Hematopoietic multipotent progenitor cell treated with erythropoietin and hydrocortisone succinate and interleukin-3 and kit ligand, for 8 days (in vitro differentiated cells): Measurements from ENCODE around the gene CNTN5.

Experiments
- DNase-seq: peaks from one replicate; pipeline ENCODE4 v3.0.0-alpha.2; 2015

The CNTN5 gene

DNA sequence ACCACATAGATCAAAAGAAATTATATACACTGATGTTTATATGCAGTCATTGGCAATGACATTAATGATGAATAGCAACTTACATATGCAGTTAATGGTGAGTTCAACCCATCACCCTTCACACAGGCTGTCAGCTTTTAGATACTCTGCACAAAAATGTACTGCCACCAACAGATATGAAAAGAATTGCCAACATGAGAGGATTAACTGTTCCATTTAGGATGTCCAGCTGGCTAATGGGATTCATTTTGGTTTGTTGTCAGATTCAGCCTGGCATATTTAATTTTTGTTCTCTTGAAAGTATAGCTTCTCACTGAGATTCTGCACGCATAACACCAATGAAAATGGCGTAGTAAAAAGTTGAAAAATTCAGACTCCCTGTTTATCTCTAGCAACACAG lies 1112.4 kb downstream of the CNTN5 start:
- DNase-seq, result no peak

DNA sequence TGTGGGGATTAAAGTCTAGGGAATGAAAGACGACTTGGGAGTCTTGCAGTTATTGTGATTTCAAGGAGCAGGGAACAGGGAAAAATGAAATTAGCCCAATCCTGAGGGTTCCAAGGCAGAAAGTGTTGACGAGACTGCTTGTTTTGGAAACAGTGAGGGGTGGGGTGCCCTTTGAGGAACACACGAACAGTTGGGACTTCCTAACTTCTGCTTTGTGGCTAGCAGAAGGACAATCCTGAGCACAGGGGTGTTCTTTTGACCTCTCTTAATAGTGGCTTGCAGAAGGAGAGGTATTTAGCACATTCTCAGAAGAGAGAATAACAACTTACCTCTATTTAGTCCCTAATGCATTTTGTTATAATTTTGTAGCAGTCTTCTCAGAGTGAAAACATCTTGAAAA lies 1120.5 kb downstream of the CNTN5 start:
- no peak for DNase-seq

DNA sequence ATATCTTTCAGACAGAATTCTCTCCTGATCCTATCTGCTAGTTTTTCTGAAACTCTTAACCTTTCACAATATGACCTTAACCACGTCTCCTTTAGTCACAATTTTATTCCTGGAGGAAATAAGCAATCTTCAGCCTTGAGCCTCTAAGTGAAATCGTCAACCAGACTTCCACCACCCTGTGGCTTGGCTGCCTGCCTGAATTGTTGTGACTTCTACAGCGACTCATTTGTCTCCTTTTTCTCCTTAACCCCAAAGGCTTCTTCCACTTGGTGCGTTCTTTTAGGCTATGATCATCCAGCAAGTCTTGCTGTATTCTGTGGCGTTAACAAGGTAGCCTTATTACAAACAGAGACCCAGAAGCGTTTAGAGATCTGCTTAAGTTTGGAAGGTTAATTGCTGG lies 1131.2 kb downstream of the CNTN5 start:
- no peak for DNase-seq

DNA sequence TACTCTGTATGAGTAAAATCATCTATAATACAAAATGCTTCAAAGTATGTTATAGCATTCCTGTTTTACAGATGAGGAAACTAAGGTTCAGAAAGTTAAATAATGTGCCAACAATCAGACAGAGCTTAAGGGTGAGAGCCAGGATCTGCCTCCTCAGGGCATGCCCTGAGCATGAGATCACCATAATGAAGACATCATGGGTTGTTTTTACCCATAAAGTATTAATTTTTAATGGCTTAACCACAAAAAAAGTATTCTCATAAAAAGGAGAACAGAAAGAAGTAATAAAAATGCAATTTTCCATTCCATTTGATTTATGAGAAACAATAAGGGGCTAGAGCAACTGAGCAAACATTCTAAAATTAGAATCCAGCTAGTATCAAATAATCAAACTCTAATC lies 1132.0 kb downstream of the CNTN5 start:
- DNase-seq, result no peak

DNA sequence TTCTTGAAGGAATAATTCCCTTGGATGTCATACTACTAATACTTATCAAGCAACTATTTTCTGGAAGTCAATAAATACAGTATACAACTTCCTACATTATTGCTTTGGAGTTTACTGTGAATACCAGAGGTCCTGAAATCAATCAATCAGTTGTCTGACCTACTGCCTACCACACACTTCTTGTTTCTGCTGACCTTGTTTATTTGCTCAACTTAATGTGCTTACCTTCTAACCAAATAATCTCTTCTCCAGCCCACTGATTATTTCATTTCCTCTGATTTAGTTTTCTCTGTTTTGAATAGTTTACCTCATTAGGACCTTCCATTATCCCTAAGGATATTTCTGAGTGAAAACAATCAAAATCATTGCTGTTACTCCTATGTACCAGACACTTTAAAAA lies 1142.7 kb downstream of the CNTN5 start:
- no peak for DNase-seq

DNA sequence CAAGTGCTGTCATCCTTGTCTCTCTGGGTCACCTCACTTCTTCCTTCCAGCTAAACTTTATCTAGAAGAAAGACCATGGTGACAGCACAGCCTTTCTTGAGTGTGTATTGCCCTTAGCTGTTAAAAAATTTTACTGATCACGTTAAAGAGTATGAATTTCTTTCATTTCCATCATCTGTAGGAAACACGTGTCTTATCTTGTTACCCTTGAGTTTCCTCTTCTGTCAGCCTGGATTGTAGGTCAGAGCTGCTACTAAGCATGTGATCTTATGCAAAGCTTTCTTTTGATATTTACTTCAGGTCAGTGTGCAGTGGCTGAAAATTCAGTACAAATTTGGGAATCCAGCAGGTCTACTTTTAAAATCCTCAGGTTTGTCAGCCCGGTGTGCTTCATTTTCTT lies 1154.1 kb downstream of the CNTN5 start:
- DNase-seq, result no peak

DNA sequence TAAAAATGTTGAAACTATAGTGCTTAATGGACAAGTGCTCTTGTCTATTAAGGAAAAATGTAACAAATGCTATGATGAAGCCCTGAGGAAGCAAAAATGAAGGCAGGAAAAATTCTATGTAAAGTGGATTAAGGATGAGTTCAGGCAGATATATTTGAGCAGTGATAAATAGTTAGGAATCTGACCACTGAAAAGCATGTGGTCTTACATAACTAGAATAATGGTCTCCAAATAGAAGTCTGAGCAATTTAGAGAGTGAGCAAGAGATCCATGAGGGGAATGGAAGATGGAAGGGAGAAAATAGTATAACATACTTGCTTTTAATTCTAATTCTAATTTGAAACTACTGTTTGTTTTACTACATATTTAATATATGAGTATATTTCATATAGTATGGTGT lies 1155.7 kb downstream of the CNTN5 start:
- no peak for DNase-seq

DNA sequence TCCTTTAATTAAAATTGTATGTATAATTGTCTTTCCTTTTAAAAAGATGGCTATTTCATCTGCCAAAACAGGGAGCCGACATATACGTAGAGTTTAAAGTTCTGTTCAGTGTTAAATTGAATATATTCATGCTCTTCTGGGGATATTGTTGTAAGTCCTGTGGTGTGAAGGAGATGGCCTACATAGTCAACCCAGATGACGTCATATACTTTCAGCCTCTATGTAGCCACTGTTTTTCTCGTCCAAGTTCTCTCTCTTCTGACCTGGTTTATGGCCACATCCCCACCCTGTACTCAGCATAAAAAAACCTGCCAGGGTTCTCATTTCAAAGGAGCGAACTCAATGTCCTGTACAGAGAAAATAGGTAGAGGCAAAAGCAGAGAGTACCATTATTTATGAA lies 1156.9 kb downstream of the CNTN5 start:
- DNase-seq, result no peak

DNA sequence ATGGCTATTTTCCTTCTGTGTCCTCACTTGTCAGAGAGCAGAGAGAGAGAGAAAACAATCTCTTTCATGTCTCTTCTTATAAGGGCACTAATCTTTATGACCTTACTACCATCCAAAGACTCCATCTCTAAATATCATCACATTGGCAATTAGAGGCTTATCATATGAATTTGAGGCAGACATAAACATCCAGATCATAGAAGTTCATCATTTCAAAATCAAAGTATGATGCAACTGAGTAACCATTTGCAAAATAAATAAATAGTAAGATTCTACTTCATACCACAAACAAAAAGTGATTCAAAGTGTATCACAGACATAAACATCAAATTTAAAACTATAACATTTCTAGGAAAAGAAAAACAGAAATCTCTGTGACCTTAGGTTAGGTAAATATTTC lies 1161.6 kb downstream of the CNTN5 start:
- no peak for DNase-seq

DNA sequence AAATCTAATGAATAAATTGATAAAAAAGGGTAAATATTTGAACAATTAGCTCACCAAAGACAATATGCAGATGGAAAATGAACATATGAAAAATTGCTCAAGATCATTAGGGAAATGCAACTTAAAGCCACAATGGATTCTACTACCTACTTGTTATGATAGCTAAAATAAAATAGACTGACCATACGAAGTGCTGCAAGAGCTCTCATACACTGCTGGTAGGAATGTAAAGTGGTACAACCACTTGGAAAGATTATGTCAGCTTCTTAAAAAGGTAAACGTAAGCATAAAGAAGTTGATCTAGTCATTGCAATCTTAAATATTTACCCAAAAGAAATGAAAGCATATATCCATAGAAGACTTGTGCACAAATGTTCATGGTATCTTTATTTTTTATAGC lies 1162.2 kb downstream of the CNTN5 start:
- DNase-seq, result no peak

DNA sequence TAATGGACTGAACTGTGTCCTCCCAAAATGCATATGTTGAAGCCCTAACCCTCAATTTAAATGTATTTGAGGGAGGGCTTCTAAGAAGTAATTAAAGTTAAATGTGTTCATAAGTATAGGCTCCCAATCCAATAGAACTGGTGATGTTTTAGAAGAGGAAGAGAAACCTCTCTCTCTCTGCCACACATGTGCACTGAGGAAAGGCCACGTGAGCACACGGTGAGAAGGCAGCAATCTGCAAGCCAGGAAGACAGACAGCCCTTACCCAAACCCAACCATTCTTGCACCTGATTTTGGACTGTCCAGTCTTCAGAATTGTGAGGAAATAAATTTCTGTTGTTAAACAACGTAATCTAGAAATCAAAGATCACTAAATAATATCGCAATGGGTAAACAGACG lies 1164.8 kb downstream of the CNTN5 start:
- DNase-seq, result no peak

DNA sequence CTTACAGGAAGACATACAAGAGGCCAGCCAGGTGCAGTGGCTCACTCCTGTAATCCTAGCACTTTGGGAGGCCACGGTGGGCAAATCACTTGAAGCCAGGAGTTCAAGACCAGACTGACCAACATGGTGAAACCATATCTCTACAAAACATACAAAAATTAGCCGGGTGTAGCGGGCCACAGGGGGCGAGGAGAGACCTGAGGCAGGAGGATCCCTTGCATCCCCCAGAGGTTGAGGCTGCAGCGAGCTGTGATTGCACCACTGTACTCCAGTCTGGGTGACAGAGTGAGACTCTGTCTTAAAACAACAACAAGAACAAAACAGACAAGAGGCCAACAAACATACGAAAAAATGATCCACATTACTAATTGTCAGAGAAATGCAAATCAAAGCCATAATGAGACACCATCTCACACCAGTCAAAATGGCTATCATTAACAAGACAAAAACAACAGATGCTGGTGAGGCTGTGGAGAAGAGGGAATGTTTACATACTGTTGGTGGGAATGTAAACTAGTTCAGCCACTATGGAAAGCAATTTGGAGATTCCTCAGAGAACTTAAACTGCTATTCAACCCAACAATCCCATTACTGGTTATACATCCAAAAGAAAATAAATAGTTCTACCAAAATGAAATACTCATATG lies 1167.5 kb downstream of the CNTN5 start:
- no peak for DNase-seq

DNA sequence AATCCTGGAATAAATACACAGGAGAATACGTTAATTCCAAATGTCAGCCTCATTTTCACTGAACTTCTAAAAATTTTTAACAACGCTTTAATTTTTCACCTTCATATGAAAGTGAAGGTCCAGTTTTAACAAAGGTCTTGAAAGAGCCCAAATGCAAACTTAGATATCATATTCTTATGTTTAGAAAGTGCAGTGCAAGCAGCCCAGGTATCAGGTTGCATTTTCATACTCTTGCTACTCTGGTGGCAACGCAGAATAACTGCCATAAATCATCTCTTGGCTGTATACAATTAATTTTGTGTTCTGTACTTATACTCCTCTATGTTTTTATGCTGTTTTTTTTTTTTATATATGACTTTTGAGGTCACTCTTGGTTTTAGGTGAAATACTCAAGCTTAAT lies 1169.6 kb downstream of the CNTN5 start:
- no peak for DNase-seq

DNA sequence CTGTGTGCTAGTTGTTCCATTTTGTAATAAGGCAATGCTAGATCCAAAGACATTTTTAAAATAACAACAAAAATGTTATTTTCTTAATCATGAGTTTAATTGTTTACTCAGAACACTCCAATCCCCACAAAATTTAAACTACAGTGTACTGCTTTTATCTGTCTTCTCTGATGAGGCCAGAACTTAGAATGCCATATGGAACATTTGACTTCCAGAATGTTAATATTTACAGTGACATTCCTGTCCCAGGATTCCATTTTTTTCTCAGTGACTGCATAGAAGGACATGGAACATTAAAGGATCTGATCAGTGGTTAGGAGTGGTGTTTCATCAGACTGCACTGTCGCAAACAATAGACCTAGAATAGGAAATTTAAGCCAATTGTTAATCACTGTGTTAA lies 1171.4 kb downstream of the CNTN5 start:
- DNase-seq, result no peak

DNA sequence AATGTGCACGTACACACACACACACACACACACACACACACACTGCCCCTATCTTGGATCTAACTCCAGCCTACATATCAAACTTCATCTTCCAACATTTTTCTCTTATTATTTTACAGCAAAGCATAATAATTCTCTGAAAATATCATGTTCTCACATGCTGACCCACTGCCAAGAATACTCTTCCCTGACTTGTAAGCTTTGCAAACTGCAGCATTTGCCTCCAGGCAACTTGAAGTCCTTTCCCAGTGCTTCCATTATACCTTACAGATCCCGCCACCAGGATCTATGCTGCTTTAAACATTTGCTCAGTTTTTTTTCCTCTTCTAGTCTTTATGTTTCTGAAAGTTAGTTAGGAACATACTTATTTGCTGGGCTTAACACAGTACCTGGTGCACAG lies 1183.0 kb downstream of the CNTN5 start:
- DNase-seq, result no peak

DNA sequence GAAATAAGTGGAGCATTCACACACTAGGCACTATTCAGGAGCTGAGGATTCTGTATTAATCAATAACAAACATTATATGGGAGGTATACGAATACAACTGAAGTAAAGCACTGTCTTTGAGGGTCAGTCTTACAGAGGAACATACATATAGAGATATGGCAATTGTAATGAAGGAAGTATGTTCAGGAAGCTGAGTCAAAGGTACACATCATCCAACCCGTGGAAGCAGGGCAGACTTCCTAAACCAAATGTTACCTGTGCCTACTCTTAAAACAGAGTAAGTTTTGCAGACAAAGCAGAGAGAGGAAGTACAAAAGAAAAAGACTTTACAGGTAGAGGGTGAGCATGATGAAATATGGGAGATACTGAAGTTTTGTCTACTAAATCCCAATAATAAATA lies 1185.2 kb downstream of the CNTN5 start:
- no peak for DNase-seq

DNA sequence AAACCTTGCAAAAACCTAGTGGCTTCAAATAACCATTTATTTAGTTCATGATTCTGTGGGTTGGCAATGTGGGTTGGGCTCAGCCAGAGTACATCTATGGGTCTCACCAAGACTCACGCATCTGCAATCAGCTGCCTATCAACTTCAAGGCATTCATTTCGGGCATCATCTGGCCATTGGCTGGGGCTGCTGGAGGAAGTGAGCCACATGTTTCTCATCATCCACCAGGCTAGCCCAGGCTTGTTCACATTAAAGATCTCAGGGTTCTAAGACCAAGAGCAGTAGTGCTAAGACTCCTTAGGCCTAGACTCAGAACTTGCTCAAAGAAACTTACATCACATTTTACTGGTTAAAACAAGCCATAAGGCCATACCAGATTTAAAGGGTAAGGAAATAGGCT lies 1187.5 kb downstream of the CNTN5 start:
- no peak for DNase-seq

DNA sequence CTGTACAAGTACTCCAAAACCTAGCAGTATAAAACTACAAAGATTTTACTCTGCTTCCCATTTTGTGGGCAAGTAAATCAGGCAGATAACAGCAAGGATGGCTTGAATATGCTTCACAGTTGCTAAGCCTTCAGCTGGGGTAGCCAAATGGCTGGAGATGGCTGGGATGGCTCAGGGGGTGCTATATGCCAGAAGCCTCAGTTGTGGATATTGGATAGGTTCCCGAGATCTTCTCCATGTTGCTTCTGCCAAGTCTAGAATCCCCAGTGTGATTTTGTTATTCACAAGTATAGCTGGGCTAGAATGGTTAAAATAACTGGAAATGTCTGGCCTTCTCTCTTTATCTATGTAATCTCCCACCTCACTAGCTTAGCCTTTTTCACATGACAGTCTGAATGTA lies 1194.0 kb downstream of the CNTN5 start:
- DNase-seq, result no peak

DNA sequence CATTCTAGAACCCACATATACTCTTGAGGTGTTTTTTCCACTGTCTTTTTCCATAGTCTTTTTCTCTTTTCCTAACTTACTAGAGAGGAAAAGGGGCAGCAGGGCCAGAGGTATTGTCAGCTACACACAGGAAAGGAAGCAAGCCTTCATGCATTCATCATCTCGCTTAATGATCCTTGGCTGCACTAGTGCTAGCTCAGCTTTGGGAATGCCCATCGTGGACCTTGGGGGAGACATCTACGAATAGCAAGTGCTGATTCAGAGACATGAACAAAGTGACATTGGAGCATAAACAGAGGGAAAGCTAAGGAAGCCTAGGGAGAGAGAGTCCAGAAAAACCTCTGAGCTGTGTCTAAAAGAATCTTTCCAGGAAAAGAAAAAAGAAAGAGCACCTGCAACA lies 1200.1 kb downstream of the CNTN5 start:
- DNase-seq, result no peak

DNA sequence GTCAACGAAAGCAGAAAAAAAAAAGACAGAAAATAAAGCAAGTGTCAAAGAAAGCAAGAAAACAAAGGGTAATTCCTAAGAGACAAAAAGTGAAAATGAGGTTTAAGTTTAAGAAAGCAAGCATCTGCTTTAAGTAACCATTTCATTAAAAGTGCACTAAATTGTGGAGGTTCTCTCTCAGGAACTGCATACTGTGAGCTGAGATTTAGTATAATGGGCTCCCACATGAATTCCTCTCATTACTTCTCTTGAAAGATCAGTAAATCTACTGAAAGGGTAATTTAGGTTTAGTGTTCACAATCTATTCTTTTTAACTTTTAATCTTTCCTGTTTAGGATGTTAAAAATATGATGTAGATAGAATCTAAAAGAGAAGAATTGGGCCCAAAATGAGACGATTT lies 1201.0 kb downstream of the CNTN5 start:
- no peak for DNase-seq

DNA sequence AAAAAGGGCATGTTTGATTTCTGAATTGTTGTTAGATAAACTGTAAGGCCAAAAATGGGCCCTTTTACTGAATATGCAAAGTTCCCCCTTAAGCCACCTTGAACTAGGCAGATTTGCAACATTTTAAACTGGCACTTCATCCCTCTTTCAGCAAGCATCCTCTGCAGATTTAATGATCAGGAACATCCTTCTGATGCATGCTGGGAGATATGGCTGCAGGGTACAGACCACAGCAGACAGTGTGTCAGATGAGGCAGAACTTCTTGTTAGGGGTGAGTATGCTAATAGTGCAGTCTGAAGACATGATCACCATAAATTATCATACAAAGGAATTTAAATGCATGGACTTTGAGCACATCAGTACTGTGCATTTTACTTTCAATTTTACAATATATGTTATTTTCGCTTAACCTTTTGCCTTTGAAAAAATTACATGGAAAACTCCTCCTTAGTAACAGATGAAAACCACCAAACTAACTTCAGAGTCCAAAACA lies 1203.8 kb downstream of the CNTN5 start:
- DNase-seq, result no peak

DNA sequence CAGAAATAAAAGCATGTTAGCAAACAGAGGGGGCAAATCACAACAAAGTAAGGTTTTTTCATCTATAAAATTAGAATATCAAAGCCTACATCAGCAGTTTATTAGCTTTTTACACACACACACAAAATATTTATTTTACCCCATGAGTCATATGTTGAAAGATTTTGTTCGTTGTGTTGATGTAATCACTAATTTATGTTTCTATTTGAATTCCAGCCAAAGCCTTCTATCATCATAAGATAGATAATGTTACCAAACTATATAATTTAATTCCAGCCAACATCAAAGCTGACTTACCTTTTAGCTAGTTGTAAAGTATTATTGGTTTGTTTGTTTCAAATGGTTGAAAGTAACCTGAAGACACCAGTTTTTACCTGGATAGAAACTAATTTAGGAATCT lies 1208.3 kb downstream of the CNTN5 start:
- DNase-seq, result no peak

DNA sequence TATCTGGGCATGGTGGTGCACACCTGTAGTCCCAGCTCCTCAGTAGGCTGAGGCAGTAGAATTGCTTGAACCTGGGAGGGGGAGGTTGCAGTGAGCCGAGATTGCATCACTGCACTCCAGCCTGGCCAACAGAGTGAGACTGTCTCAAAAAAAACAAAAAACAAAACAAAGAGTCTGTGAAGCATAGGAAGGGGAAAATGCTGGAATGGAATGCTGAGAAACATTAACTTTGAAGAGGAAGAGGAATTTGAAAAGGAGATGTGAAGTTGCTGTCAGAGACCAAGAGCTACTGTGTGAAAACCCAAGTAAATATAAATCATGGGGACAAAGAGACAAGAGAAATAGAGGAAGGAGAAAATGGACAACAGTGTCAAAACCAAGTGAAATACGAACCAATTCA lies 1211.3 kb downstream of the CNTN5 start:
- no peak for DNase-seq

DNA sequence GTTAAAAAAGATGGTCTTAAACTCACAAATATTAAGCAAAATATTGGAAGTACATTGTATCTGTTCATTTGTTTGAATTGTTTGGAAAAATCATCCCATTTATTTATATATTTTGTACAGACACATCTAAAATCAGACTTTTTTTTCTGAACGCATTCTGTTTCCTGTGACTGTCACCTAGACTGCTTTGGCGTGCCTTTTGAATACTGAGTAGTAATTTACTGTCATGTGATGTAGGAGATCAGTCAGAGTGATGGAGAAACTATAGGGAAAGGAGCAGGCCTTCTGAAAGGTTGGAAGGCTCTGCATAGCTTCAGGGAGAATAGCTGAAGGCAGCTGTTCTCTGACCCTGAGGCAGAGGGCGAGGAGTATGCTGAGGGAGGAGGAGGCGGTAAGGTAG lies 1214.3 kb downstream of the CNTN5 start:
- no peak for DNase-seq

DNA sequence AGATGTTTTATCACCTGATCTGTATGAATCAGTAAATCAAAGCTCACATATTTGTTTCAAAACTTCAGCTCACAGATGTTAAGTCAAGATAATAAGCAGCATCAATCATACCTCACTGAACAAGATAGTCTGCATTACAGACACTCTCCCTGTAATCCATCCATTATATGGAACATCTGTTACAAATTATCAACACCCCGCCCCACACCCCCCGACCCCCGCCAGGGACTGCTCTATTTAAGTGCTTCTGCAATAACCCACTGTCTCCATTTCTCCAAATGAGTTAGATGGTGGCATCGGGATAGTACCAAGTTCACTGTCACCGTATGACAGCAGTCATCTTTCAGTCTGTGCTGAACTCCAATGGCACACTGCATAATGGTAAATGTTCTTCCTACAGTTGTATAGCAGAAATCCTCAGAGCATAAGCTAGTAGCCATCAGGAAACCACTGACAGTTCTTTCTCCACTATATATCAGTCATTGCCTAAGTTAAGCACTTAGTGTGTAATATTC lies 1219.3 kb downstream of the CNTN5 start:
- DNase-seq, result no peak

DNA sequence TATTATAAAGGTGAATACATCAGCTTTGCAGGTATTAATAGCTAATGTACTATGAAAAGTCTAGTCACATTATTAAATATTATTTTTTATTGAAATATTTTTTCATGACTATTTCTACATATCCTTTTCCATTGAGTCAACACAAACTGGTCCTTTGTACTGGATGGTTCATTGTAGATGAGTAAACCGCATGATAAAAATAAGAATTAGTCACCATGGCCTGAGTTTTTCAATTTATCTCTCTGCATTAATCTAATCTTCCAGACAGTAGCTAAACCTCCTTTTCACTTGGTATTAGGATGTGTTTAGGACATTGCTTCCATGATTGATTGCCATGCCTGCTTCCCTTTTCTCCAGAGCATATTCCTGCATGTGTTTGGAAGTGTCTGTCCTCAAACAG lies 1227.0 kb downstream of the CNTN5 start:
- no peak for DNase-seq
